Measurements from ENCODE around the gene GOLGA6L2. TPM values are rescaled to one million over a fixed set of nuclear protein-coding genes. Genes with fewer than 3 reads are reported as not detected.

The GOLGA6L2 gene
- total RNA-seq, 2 donors from 2014 or later: not detected

DNA sequence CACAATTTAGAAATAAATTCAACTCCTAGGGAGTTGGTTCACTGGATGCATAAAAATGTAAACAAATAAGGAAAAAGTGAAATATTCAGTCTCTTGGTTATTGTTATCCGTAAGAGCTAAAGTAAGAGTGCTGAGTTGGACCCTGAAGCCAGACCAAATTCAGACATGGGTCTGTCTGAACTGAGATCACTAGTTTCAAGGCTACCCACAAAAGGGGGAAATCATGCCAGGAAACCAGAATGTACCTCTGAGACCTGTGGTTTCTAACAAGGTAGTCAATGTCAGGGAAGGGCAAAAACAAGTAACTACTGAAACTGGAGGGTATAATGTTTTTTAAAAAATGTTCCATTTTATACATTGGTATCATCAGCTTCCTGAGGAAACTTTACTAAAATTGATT lies 35.2 kb upstream of the GOLGA6L2 start:
- Histone ChIP-seq H3K36me3 (no peaks in the 10 kb centered on the region), H3K27ac (no peak overlapping the region)
- TF ChIP-seq, protein P1, sequence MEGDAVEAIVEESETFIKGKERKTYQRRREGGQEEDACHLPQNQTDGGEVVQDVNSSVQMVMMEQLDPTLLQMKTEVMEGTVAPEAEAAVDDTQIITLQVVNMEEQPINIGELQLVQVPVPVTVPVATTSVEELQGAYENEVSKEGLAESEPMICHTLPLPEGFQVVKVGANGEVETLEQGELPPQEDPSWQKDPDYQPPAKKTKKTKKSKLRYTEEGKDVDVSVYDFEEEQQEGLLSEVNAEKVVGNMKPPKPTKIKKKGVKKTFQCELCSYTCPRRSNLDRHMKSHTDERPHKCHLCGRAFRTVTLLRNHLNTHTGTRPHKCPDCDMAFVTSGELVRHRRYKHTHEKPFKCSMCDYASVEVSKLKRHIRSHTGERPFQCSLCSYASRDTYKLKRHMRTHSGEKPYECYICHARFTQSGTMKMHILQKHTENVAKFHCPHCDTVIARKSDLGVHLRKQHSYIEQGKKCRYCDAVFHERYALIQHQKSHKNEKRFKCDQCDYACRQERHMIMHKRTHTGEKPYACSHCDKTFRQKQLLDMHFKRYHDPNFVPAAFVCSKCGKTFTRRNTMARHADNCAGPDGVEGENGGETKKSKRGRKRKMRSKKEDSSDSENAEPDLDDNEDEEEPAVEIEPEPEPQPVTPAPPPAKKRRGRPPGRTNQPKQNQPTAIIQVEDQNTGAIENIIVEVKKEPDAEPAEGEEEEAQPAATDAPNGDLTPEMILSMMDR (IDR thresholded peaks at IDR 0.05): no peak

DNA sequence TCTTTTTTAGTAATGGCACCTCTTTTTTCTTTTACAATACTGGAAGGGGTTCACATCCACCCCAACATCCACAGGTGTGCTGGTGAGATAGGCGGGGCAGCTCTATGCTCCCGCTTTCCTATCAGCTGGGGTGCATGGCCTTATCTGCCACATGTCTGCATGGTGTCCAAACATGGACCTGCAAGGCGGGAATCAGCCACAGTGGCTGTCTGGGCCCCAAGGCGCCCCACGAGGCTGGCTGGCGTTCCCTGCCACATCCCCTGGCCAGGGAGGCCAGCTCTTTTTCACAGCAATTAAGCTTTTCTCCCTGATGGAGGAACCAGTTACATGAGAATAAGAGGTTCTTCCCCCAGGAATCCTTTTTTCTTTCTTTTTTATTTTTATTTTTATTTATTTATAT lies 30.9 kb upstream of the GOLGA6L2 start:
- H3K9me3 ChIP-seq: no peaks in the 10 kb centered on the region
- H3K27me3 ChIP-seq: no peaks in the 10 kb centered on the region
- H3K4me1 ChIP-seq: no peaks in the 10 kb centered on the region
- TF ChIP-seq, protein P1 (IDR thresholded peaks at IDR 0.05): no peak
- DNase-seq (ENCODE audit: low spot score): no peak
- no peak overlapping the region for H3K27ac ChIP-seq
- H3K4me3 ChIP-seq: no peak overlapping the region
- H3K36me3 ChIP-seq: no peaks in the 10 kb centered on the region

More for the DNA sequence above, 35.2 kb upstream of the GOLGA6L2 start:
- Histone ChIP-seq H3K4me1 (no peaks in the 10 kb centered on the region), H3K4me3 (no peak overlapping the region), H3K9me3 (no peaks in the 10 kb centered on the region), H3K27me3 (no peaks in the 10 kb centered on the region)
- no peak for DNase-seq (ENCODE audit: low spot score)

DNA sequence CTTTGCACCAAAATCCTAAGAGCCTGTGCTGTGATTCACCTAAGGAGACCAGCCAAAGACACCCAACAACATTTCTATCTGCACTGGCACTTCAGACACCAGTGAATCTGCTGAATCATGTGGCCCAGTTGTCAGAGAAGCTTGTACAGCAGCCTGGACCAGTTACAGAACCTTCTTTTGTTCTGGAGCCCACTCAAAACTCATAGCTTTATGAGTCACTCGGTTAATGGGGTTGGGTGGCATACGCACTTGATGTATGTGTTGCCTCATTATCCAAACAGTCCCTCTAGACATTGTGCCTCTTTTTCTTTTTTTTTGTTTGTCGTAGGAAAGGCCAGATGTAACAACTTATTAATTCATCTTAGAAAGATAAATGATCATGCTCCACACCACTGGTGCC lies 25.6 kb upstream of the GOLGA6L2 start:
- H3K27ac ChIP-seq: no peak overlapping the region
- no peaks in the 10 kb centered on the region for H3K36me3 ChIP-seq
- TF ChIP-seq, protein P1 (IDR thresholded peaks at IDR 0.05): no peak

DNA sequence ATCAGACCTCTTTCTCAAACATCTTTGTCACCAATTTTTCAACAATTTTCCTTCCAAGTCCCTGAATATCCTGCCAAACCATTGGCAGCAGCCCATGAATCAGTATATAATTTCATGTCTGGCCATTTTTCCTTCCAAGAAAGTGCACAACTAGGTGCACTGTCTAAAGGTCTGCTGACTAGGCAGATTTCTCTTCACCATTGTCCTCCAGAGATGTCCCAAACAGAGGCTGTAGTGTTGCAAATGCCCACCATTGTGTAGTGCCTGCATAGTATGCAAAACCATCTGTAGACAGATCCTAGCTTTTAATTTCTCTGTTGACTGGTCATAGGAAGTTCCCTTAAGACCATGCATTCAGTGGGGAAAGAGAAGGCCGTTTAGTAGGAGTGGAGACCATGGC lies 25.0 kb upstream of the GOLGA6L2 start:
- H3K27me3 ChIP-seq: no peaks in the 10 kb centered on the region
- no peak for DNase-seq (ENCODE audit: low spot score)

More for the DNA sequence above, 25.6 kb upstream of the GOLGA6L2 start:
- H3K27me3 ChIP-seq: no peaks in the 10 kb centered on the region
- no peak for DNase-seq (ENCODE audit: low spot score)
- no peaks in the 10 kb centered on the region for H3K9me3 ChIP-seq
- no peaks in the 10 kb centered on the region for H3K4me1 ChIP-seq
- no peak overlapping the region for H3K4me3 ChIP-seq

DNA sequence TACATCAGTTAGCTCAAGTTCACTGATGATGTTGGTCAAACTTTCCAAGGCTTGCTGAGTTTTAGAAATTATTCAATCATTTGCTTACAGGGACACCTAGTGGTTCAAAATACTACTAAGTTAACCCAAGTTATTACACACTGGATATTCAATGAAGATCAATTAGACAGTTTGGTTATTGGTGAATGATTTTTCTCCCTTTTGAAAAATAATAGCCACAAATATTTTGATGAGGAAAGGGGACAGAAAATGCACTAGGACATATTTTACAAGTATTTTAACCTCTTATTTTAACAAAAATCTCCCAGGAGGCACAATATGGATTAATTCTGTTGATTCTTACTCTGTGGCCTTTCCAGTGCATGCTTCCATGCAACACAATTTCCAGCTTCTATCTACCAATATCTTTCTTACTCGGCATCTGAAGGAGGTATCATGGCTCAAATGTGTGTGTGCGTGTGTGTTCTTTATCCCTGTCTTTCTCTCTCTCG lies 20.1 kb upstream of the GOLGA6L2 start:
- H3K36me3 ChIP-seq: no peaks in the 10 kb centered on the region
- no peaks in the 10 kb centered on the region for H3K9me3 ChIP-seq
- no peaks in the 10 kb centered on the region for H3K4me1 ChIP-seq
- no peaks in the 10 kb centered on the region for H3K27me3 ChIP-seq
- H3K27ac ChIP-seq: no peak overlapping the region
- no peak for DNase-seq (ENCODE audit: low spot score)
- no peak overlapping the region for H3K4me3 ChIP-seq
- TF ChIP-seq, protein P1 (IDR thresholded peaks at IDR 0.05): peak in 1 of 2 donors; percentile 63

More for the DNA sequence above, 25.0 kb upstream of the GOLGA6L2 start:
- TF ChIP-seq, protein P1 (IDR thresholded peaks at IDR 0.05): no peak
- H3K4me1 ChIP-seq: no peaks in the 10 kb centered on the region
- H3K9me3 ChIP-seq: no peaks in the 10 kb centered on the region
- no peak overlapping the region for H3K4me3 ChIP-seq
- H3K27ac ChIP-seq: no peak overlapping the region
- no peaks in the 10 kb centered on the region for H3K36me3 ChIP-seq

DNA sequence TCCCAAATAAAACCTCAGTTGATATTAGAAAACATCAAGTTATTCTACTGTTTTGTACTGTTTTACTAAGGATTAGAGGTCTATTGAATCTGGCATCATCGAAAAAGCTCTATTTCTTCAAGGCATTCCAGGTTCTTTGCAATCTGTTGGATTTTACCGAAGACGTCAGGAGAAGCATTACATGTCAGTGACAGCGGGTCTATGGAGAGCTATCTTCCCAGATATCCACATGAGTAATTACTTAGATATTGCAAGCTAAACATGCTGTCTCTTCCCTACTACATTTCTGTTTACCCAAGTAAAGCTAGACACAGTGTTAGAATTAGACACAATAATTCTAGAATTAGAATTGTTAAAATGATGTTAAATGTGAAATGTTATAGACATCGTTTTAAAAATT lies 10.8 kb upstream of the GOLGA6L2 start:
- TF ChIP-seq, protein P1 (IDR thresholded peaks at IDR 0.05): no peak
- H3K4me3 ChIP-seq: no peak overlapping the region
- H3K4me1 ChIP-seq: no peaks in the 10 kb centered on the region
- no peaks in the 10 kb centered on the region for H3K36me3 ChIP-seq
- H3K27ac ChIP-seq: no peak overlapping the region
- no peak for DNase-seq (ENCODE audit: low spot score)
- no peaks in the 10 kb centered on the region for H3K27me3 ChIP-seq
- H3K9me3 ChIP-seq: no peaks in the 10 kb centered on the region

Measured in right atrium auricular region (tissue), 2 donors.